Occipital lobe (tissue), 2 donors: ENCODE results near the gene PRELID3B. TPM values are rescaled to one million over a fixed set of nuclear protein-coding genes. Genes with fewer than 3 reads are reported as not detected.
"Not testable (repeated sequence)": the region's sequence is repeated elsewhere in the genome, so short reads cannot be mapped to it uniquely, and the experiment has no call there.

Experiments used
- DNase-seq: peaks from one replicate; lab custom pipeline; 2025; lab: John Stamatoyannopoulos, UW
- total RNA-seq: library from RNA; depleted of rRNA; stranded (reverse); fragments of >200 nt; gene quantifications from one replicate; pipeline ENCODE4 v1.2.3, GENCODE V29; 2014

The PRELID3B gene
- total RNA-seq, 1 donor from 2014 or later: 61.3 TPM

DNA sequence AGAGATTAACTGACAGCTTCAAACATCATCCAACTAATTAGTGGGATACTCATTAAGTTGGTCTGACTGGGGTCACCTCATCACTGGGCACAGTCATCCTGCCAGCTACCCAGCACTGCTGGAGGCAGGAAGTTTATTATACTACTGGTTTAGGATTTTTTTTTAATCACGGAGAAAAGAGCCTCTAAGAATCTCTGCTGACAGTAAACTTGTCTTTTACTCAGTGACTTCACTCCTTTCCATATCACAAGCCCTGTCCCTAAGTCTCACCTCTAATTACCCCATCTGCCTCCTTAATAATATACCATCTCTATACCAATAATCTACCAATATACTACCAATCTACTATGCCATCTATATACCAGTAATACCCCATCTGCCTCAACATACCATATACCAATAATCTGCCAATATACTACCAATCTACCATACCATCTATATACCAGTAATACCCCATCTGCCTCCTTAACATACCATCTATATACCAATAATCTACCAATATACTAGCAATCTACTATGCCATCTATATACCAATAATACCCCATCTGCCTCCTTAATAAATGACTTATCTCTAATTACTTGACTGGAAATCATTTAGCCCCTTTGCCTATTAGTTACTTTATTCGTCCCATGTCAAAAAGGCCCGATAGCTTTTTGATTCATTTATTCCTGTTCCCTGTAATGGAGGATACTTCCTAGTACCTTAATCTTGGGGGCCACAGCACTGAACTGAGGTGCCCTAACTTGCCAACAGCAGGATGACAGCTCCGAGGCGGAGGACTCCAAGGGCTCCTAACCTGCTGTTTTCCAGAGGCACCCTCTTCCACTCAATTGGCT lies 15.5 kb downstream of the PRELID3B start:
- no peak for DNase-seq

DNA sequence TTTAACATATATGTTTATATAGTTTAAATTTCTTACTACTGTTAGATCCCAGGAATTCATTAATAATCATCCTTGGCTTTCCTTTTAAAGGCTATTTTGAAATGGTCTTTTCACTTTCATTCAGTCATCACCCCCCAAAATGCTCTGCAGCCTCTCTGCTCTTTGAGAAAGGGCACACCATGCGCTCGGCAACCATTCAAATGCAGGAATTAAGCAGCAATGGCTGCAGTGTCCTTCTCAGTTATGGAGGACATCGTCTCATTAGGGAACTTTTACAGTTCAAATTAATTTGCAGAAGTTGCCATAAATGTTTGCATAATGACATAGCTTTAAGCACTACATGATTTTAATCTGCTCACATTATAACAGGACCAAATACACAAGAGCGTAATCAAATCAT lies 17.1 kb downstream of the PRELID3B start:
- no peak for DNase-seq

DNA sequence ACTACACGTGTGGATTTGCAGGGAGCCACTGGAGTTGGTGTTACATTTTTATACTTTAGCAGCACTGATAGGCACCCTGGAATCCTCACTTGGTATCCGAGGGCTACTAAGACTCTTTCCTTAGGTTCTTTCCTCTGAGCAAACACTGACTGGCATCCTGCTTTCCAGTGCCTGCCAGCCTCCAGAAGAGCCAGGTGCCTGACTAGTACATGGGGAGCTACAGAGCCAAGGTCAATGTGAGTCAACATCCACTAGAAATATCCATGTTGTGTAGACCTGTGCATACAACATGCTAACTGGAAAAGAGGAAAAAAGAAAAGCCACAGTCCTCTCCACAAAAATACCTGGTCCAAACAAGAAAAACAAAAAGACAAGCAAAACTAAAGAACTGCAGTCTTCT lies 17.5 kb downstream of the PRELID3B start:
- DNase-seq: no peak

DNA sequence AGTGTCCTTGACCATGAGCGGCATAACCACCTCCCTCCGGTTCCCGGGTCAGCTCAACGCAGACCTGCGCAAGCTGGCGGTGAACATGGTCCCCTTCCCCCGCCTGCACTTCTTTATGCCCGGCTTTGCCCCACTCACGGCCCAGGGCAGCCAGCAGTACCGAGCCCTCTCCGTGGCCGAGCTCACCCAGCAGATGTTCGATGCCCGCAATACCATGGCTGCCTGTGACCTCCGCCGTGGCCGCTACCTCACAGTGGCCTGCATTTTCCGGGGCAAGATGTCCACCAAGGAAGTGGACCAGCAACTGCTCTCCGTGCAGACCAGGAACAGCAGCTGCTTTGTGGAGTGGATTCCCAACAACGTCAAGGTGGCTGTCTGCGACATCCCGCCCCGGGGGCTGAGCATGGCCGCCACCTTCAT lies 18.5 kb downstream of the PRELID3B start:
- no peak for DNase-seq

DNA sequence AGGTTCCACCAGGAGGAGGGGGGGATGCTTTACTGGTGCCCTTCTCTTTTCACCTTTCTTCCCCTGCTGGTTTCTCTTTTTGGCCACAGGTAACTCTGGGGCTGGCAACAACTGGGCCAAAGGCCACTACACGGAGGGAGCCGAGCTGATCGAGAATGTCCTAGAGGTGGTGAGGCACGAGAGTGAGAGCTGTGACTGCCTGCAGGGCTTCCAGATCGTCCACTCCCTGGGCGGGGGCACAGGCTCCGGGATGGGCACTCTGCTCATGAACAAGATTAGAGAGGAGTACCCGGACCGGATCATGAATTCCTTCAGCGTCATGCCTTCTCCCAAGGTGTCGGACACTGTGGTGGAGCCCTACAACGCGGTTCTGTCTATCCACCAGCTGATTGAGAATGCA lies 19.0 kb downstream of the PRELID3B start:
- no peak for DNase-seq

DNA sequence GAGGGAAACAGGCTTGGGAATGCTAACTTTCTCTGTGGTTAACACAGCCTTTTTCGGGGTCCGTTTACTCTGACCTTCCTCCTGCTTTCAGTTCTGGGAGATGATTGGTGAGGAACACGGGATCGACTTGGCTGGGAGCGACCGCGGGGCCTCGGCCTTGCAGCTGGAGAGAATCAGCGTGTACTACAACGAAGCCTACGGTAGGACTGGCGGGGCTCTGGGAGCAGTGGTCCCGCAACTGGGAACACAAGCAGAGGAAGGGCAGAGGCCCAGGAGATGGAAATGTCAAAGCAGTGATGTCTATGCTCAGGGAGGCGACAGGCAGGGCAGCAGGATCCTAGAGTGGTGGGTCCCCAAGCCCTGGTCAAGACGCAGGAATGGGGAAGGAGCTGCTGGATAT lies 19.8 kb downstream of the PRELID3B start:
- DNase-seq: no peak

DNA sequence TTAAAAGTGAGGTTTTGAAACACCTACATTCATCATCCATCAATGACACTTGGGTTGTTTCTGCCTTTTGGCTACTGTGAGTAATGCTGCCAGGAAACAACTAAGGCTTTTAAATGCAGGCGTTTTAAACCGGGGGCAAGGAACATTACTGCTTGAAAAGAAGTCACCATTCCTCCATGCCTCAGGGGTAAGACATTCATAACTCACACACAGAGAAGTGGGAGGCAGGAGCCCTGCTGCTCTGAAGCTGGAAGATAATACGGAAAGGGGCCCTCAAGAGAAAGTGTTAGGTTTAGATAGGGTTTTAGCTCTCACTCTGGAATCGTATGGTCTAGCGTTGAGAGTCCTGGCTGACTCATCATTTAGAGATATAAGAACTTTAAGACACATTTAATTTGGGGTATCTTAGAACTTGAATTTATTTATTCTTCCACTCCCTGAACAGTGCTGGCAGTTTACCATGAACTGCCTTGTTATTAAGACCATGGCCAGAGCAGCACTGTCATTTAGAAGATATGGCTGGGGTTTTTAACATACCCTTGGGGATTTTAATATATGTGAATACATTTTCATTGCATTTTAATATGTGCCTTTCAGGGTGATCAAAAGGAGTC lies 21.5 kb downstream of the PRELID3B start:
- no peak for DNase-seq

DNA sequence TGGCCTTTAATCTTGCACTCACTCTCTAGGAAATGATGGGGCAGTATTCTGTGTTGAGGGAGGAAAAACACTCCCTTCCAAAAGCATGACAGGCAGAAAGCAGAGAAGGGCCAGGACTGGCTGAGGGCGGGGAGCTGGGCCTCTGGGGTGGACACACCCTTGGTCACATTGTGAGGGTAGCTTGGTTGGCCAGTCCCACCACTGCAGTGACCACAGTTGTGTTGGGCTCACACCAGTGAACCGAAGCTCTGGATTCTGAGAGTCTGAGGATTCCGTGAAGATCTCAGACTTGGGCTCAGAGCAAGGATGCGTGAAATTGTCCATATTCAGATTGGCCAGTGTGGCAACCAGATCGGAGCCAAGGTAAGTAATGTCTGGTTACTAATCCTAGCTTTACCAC lies 23.4 kb downstream of the PRELID3B start, which contains the start of gene TUBB1:
Gene TUBB1 (plus strand): TSS at position 213 of the 400 bp plus-strand sequence. CDS start 94 bp downstream, at position 307.
- no peak for DNase-seq

DNA sequence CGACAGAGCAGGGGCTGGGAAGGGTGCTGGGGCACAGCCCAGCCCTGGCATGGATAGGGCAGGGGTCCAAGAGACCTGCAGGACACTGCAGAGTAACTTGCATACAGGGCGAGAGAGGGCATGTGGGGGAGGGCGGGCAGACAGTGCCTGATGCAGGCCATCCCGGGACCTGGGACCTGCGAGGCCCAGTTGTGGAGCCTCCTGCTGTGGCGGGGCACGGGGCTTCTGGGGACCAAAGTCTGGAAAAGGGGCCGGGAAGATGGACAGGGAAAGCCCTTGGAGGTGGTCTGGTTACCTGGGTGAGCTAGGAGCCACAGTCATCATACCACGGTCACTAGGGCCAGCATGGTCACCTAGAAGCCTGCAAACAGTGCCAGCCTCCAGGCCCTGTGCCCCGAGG lies 23.8 kb downstream of the PRELID3B start:
- DNase-seq: no peak

DNA sequence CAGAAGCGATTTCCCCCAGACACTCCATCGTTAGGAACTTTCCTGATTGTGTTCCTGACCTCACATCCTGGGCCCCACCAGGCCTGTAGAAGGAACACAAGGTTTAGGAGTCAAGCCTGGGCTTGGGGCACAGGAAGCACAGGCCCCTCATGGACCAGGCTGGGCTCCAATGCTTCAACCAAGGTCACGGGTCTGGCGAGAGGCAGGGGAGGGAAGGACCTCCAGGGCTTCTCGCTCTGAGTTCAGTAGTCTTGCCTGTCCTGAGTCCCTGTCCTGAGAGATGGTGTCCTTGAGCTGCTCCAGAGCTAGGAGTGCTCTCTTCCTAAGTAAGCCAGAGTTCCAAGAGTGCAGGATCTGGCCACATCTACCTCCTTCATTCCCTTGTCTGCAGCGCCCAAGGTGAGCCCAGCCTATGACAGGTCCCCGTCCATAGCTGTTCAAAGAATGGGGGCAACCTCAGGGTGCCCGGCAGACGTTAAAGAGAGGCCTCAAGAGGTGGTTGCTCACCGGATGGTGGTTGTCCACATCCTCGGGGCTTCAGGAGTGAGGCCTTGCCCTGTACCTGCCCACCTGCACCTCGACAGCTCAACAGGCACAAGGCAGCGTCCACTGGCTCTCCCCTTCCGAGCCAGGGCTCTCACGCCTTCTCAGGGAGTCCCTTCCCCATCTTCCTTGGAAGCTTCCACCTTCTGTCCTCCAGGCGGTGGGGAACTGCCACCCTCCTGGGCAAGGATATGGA lies 24.9 kb downstream of the PRELID3B start:
- no peak for DNase-seq

DNA sequence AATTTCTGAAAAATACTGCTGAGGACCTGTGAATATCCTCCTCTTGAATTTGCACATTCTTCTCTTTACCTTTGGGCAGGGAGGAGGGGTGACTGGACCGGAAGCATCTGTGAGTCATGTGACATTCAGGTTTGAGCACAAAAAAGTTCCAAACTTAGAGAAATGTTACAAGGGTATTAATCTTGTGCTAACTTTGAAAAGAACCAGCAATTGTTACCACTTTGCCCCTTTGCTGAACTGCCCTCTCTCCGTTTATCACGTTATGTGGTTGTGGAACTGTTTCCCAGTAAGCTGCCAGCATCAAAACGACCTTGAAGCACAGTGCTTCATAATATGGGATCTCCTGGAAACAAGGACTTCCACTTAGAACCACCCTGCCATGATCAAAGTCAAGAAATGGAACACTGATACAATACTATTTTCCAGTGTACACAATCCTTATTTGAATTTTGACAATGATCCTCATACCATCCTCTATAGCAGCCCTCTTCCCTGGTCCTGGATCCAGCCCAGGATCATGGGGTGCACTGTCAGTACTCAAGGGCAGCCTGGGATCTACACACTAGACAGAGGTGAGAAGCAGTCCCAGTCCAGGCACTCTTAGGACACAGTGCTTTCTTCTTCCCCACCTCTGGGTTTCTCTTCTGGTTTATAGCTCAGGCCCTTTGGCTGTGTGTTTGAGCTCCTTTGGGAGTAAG lies 25.6 kb downstream of the PRELID3B start:
- no peak for DNase-seq

DNA sequence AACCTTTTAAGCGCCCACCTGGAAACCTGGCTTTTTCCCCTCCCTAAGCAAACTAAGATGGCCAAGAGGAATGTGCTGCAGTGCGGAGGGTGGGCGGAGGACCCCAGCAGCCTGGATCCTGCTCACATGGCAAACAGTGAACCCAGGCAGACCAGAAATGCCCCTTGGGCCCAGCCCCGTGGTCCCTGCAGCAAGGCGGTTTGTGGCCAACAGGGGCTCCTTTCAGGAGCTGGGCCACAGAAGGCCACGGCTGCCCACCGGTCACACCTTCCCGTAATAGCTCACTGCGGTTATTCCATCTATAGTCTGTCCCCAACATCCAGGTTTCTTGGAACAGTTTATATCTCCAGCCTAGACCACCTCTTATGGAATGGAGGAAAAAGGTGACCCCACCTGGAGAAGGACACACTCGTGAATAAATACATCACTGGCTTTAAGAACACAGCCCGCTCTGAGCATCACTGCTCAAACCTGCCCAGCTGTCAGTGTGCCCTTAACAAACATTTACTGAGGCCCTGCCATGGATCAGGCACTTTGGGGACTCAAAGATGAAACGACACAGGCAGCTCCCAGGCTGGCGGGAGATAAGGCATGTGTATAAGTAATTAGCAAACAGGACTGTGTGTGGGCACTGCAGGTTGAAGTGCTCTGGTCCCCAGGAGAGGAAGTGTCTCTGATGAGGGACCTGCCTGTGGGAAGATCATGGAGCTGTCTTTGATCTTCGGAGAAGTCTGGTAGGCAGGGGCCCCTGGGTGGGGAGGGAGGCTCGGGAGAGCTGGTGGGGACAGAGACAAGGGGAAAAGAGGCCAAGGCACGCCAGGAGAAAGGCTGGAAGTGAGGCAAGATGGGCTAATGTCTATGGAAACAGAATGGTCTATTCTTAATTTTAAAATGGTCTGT lies 26.5 kb downstream of the PRELID3B start:
- no peak for DNase-seq

DNA sequence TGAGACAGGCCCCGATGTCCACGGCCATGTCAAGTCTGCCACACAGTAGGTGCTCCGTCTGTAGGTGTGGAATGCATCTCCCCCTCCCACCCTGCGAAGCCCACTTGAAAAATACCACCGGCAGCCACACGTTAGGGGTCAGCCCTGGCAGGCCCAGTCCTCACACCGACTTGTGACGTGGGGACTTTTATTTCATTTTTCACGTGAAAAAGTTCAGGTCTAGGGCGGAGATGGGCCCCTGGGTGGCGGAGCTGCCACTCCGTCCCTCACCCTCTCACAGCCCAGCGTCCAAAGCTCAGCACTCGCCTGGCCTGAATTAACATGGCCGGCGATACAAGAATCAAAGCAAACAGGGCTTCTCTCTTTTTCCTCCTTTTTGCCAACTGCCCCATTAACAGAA lies 27.2 kb downstream of the PRELID3B start:
- DNase-seq: no peak

DNA sequence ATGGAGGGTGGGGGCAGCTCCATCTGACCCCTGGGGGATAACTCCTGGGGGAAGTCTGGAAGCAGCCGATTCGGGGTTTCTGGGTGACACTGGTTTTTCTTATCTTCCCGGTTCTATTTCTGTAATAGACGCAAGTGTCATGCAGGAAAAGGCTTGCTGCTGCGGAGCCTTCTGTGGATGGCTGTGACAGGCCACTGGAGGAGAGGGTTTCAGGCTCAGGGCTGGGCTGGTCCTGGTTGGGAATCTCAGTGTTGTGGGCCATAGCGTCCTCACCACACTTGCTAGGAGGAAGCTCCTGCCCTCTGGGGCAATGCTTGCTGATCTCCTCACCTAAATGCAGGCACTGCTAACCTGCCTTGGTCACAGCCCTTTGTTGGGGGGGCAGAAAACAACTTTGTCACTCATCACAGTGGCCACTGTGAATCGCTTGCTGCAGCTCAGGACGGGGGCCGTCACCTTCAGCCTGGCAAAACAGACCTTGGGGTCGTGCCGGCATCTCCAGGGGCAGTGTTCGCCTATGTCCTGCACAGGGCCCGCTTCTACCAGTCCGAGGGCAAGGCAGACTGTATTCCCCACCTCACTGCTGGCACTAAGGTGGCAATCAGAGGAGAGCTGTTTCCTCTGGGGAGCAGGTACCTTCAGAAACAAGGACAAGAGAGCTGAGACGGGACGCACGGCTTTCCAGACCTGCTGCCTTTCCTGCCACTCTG lies 27.8 kb downstream of the PRELID3B start:
- DNase-seq: no peak

DNA sequence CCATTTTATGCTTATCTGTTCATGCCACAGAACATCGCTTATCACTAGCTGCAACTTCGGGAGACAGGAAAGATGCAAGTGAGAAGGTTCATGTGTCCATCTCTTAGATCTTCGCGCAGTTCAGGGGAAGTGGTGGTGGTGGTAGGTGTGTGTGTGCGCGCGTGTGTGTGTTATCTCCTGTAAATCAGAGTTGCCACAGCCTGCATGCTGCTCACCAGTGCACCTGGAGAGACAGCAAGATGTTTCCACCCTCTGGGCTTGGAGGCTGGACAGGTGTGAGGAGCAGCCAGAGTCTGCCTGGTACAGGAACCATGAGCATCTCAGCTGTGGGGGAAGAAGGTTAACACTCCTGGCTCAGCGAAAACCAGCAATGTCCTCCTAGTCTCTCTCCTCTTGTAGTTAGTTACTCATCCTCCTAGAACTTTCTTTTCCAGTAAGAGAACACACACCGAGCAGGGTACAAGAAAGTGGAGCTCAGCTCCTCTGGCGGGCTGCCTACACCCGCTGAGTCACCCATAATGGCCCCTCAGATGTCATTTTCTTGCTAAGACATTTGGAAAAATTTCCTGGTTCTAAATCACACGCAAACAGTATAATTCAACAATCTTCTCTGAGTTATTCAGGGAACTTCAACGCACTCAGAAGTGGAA lies 28.5 kb downstream of the PRELID3B start:
- no peak for DNase-seq

DNA sequence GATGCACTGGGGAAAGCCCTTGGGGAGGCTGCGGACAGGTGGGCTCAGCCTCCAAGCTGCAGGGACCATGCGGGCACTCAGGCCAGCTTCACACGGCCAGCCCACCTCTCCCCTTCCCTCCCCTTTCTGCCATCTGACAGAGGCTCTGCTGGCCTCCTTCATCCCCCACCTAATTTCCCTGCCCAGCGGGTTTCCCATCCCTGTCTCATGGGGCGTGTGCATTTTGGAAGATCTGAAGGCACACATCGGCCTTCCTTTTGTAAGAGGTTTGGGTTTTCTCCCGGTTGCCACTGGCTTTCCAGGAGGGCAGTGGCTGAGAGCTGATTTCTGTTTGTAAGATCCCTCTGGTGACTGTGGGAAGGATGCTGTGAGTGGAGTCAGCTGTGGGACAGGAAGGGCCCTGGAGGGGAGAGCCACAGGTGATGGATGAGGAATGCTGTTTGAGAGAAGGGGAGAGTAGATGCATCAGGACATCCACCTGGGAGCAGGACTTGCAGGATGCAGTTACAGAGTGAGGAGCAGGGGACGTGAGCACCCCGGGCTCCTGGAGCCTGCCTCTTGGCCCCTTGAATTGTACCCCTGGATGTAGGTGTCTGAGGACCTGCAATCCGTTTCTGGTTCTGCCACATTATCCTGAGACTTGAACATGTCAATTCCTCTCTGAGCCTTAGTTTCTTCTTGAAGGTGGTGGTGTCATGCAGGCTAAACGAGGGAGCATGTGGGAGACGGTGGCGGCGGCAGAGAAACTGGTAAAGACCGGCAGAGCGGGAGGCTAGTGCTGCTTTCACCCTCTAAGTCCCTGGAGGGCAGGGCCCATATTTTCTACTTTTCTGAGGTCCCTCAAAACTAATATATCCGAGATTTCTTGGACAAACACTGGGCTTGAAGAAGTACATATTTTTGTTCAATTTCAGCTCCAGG lies 29.3 kb downstream of the PRELID3B start:
- DNase-seq: no peak

DNA sequence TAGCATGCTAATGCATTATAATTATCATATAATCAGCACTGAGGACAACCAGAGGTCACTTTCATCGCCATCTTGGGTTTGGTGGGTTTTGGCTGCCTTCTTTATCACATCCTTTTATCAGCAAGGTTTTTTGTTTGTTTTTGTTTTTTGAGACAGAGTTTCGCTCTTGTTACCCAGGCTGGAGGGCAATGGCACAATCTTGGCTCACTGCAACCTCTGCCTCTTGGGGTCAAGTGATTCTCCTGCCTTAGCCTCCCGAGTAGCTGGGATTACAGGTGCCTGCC lies 30.8 kb downstream of the PRELID3B start:
- not testable (repeated sequence) for DNase-seq

DNA sequence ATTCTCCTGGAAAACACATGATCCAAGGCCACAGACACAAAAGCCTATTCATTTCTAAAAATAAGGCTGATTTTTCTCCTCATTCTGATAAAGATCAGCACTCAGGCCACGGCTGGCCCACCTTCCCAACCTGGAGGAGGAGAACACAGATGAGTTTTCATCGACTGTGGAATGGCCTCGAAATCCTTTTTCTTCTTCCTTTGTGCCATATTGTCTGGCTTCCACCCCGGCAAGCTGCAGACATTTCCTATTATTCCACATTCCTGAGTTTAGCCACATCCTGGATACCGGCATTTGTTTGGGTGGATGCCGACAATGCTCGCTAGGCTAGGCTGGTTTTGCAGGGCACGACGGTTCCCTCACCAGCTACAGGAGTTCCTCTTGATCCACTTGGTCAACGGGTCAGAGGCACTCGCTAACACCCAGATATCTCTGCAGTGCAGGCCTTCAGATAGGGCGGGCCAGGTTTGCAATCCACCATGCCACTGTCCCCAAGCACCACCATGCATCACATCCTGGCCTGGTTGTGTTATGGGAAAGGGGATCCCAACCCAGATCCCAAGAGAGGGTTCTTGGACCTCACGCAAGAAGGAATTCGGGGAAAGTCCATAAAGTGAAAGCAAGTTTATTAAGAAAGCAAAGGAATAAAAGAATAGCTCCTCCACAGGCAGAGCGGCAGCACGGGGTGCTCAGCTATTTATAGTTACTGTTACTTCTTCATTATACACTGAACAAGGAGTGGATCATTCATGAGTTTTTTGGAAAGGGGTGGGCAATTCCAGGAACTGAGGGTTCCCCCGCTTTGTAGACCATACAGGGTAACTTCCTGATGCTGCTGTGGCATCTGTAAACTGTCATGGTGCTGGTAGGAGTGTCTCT lies 31.4 kb downstream of the PRELID3B start:
- no peak for DNase-seq
